ENCODE data around the gene MAP3K20. TPM values are rescaled to one million over a fixed set of nuclear protein-coding genes. Genes with fewer than 3 reads are reported as not detected.

The MAP3K20 gene
- total and polyA plus RNA-seq, 2 experiments from 2014 or later: 7.6 to 9.6 TPM

- H3K9me3 Mint-ChIP-seq: peaks cover 30% of the 10 kb centered on the region
- H3K4me2 ChIP-seq: no peak overlapping the region
- 0 out of 2 replicates have a peak overlapping the region, but pooled peaks have one; percentile 6 for H2AFZ ChIP-seq
- DNase-seq (ENCODE audit: low spot score): no peak
- H3F3A ChIP-seq (replicated peaks; ENCODE audit: low read depth): no peaks in the 10 kb centered on the region
- no peak overlapping the region for H3K4me3 Mint-ChIP-seq
- H3K27me3 ChIP-seq (ENCODE audit: insufficient read depth): no peaks in the 10 kb centered on the region
- no peak for ATAC-seq
- H3K79me2 ChIP-seq (replicated peaks; ENCODE audit: insufficient read depth): no peaks in the 10 kb centered on the region
- no peaks in the 10 kb centered on the region for H3K4me1 ChIP-seq (ENCODE audit: insufficient read depth)
- H3K27ac Mint-ChIP-seq: no peak overlapping the region
- H3K4me1 Mint-ChIP-seq: no peaks in the 10 kb centered on the region
- no peak overlapping the region for H3K4me3 ChIP-seq
- H3K36me3 Mint-ChIP-seq (ENCODE audit: low read depth): peaks cover 19% of the 10 kb centered on the region
- H4K20me1 ChIP-seq (replicated peaks; ENCODE audit: insufficient read depth): no peaks in the 10 kb centered on the region
- TF ChIP-seq EZH2phosphoT487 (IDR thresholded peaks at IDR 0.05; ENCODE audit: unreplicated experiment): no peak
- TF ChIP-seq REST (IDR thresholded peaks at IDR 0.05; ENCODE audit: unreplicated experiment): no peak
- no peak for TF ChIP-seq CTCF (conservative IDR thresholded peaks at IDR 0.05; ENCODE audit: low read depth in 2 of 2)
- TF ChIP-seq ZNF462 (CRISPR knock-in tag; IDR thresholded peaks at IDR 0.05): no peak
- no peak for TF ChIP-seq ETS1 (IDR thresholded peaks at IDR 0.05)
- TF ChIP-seq EZH2 (IDR thresholded peaks at IDR 0.05; ENCODE audit: low read depth, unreplicated experiment): no peak
- H3K27me3 Mint-ChIP-seq (ENCODE audit: insufficient read depth, low read depth, poor library complexity): peaks cover 3% of the 10 kb centered on the region
- H3K9me2 ChIP-seq (ENCODE audit: insufficient read depth): no peaks in the 10 kb centered on the region
- peaks cover 10% of the 10 kb centered on the region for H3K36me3 ChIP-seq (ENCODE audit: insufficient read depth)
- no peak overlapping the region for H3K27ac ChIP-seq (ENCODE audit: low read depth)
Measured at GRCh38 chr2:173286153-173286809, 210.6 kb downstream of the MAP3K20 start.
